Subcutaneous abdominal adipose tissue (tissue), 5 donors: ENCODE data around the gene MTHFD2L.

Source experiments
- H3K27ac ChIP-seq: one replicate; pipeline ENCODE4 v1.7.0; 2013; ENCODE audit warnings: low read depth, mild to moderate bottlenecking, inconsistent platforms, low read length, moderate library complexity
- H3K27me3 ChIP-seq, 5 donors: one replicate each; pipeline ENCODE4 v1.7.0; 2013; ENCODE audit warnings: low read length in 5 of 5, inconsistent platforms in 1 of 5; ENCODE audit not compliant: control insufficient read depth in 5 of 5, insufficient read depth in 4 of 5
- H3K36me3 ChIP-seq, 5 donors: one replicate each; pipeline ENCODE4 v1.7.0; 2013; ENCODE audit warnings: low read length in 5 of 5; ENCODE audit not compliant: control insufficient read depth in 5 of 5, insufficient read depth in 5 of 5
- H3K4me1 ChIP-seq, 5 donors: one replicate each; pipeline ENCODE4 v1.7.0; 2013; ENCODE audit warnings: low read length in 5 of 5, mild to moderate bottlenecking in 3 of 5, moderate library complexity in 1 of 5; ENCODE audit not compliant: control insufficient read depth in 5 of 5, insufficient read depth in 5 of 5
- H3K4me3 ChIP-seq, 5 donors: one replicate each; pipeline ENCODE4 v1.7.0; 2013; ENCODE audit warnings: low read length in 5 of 5, low read depth in 1 of 5
- H3K9ac ChIP-seq, 5 donors: one replicate each; pipeline ENCODE4 v1.7.0; 2013; ENCODE audit warnings: low read length in 5 of 5, mild to moderate bottlenecking in 4 of 5, moderate library complexity in 3 of 5
- H3K9me3 ChIP-seq, 5 donors: one replicate each; pipeline ENCODE4 v1.7.0; 2013; ENCODE audit warnings: low read length in 5 of 5; ENCODE audit not compliant: control insufficient read depth in 5 of 5
- donor health status: healthy.
- donor health status: healthy.
- donor health status: healthy.
- donor health status: healthy.
- donor health status: healthy.

MTHFD2L gene

GRCh38 chr4:74230902-74231499, 73.1 kb downstream of the MTHFD2L start:
- H3K27ac ChIP-seq: no peak overlapping the region
- H3K27me3 ChIP-seq: no peaks in the 10 kb centered on the region
- H3K36me3 ChIP-seq: no peaks in the 10 kb centered on the region
- H3K9me3 ChIP-seq: no peaks in the 10 kb centered on the region
- peaks cover 0 to 10% (median 8%) of the 10 kb centered on the region in 5 donors for H3K4me1 ChIP-seq
- H3K9ac ChIP-seq: no peak overlapping the region
- H3K4me3 ChIP-seq: no peak overlapping the region

GRCh38 chr4:74235135-74235534, 77.2 kb downstream of the MTHFD2L start:
- Histone ChIP-seq H3K27ac (no peak overlapping the region), H3K4me3 (no peak overlapping the region), H3K4me1 (peaks cover 0 to 10% (median 8%) of the 10 kb centered on the region in 5 donors)

GRCh38 chr4:74237425-74237966, 79.6 kb downstream of the MTHFD2L start:
- Histone ChIP-seq H3K9me3 (no peaks in the 10 kb centered on the region), H3K4me3 (no peak overlapping the region), H3K27me3 (no peaks in the 10 kb centered on the region), H3K9ac (no peak overlapping the region), H3K36me3 (peaks cover 0 to 2% (median 0%) of the 10 kb centered on the region in 5 donors), H3K27ac (no peak overlapping the region), H3K4me1 (no peaks in the 10 kb centered on the region)

More at GRCh38 chr4:74235135-74235534, 77.2 kb downstream of the MTHFD2L start:
- Histone ChIP-seq H3K9ac (no peak overlapping the region), H3K36me3 (peaks cover 0 to 2% (median 0%) of the 10 kb centered on the region in 5 donors), H3K27me3 (no peaks in the 10 kb centered on the region), H3K9me3 (no peaks in the 10 kb centered on the region)

- H3K9ac ChIP-seq: no peak overlapping the region
- H3K4me1 ChIP-seq: no peaks in the 10 kb centered on the region
- H3K4me3 ChIP-seq: no peak overlapping the region
- H3K9me3 ChIP-seq: no peaks in the 10 kb centered on the region
- H3K27ac ChIP-seq: no peak overlapping the region
- H3K27me3 ChIP-seq: no peaks in the 10 kb centered on the region
- H3K36me3 ChIP-seq: no peaks in the 10 kb centered on the region
These were observed 86.1 kb downstream of the MTHFD2L start for GRCh38 chr4:74244049-74244448.

- H3K27ac ChIP-seq: no peak overlapping the region
- H3K4me1 ChIP-seq: no peaks in the 10 kb centered on the region
- no peak overlapping the region for H3K9ac ChIP-seq
- peaks cover 0 to 3% (median 0%) of the 10 kb centered on the region in 5 donors for H3K36me3 ChIP-seq
- H3K9me3 ChIP-seq: peaks cover 3 to 15% (median 10%) of the 10 kb centered on the region in 5 donors
- H3K27me3 ChIP-seq: no peaks in the 10 kb centered on the region
- no peak overlapping the region for H3K4me3 ChIP-seq
These were observed 95.0 kb downstream of the MTHFD2L start for GRCh38 chr4:74252933-74253332.

- Histone ChIP-seq H3K4me1 (no peaks in the 10 kb centered on the region), H3K9ac (no peak overlapping the region), H3K36me3 (peaks cover 0 to 7% (median 0%) of the 10 kb centered on the region in 5 donors), H3K27me3 (no peaks in the 10 kb centered on the region), H3K9me3 (peaks cover 3 to 15% (median 10%) of the 10 kb centered on the region in 5 donors), H3K4me3 (no peak overlapping the region), H3K27ac (no peak overlapping the region)
These were observed 96.5 kb downstream of the MTHFD2L start for GRCh38 chr4:74254386-74254785.

GRCh38 chr4:74255096-74255495, 97.2 kb downstream of the MTHFD2L start:
- Histone ChIP-seq H3K9ac (no peak overlapping the region), H3K4me3 (no peak overlapping the region), H3K27me3 (no peaks in the 10 kb centered on the region), H3K36me3 (peaks cover 0 to 7% (median 0%) of the 10 kb centered on the region in 5 donors), H3K4me1 (no peaks in the 10 kb centered on the region), H3K27ac (no peak overlapping the region), H3K9me3 (peaks cover 3 to 15% (median 10%) of the 10 kb centered on the region in 5 donors)

- Histone ChIP-seq H3K9me3 (peaks cover 0 to under 1% (median 0%) of the 10 kb centered on the region in 5 donors), H3K9ac (no peak overlapping the region), H3K27ac (no peak overlapping the region), H3K36me3 (peaks cover 0 to 7% (median 0%) of the 10 kb centered on the region in 5 donors), H3K4me1 (no peaks in the 10 kb centered on the region), H3K4me3 (no peak overlapping the region), H3K27me3 (no peaks in the 10 kb centered on the region)
These were observed 101.0 kb downstream of the MTHFD2L start for GRCh38 chr4:74258963-74259362.

- Histone ChIP-seq H3K4me3 (no peak overlapping the region), H3K27ac (no peak overlapping the region), H3K4me1 (no peaks in the 10 kb centered on the region), H3K27me3 (no peaks in the 10 kb centered on the region), H3K36me3 (peaks cover 0 to 7% (median 0%) of the 10 kb centered on the region in 5 donors), H3K9me3 (no peaks in the 10 kb centered on the region), H3K9ac (no peak overlapping the region)
These were observed 102.1 kb downstream of the MTHFD2L start for GRCh38 chr4:74260036-74260435.

GRCh38 chr4:74262522-74262921, 104.6 kb downstream of the MTHFD2L start:
- Histone ChIP-seq H3K9ac (no peak overlapping the region), H3K27ac (no peak overlapping the region), H3K4me1 (no peaks in the 10 kb centered on the region), H3K36me3 (peaks cover 0 to 3% (median 0%) of the 10 kb centered on the region in 5 donors), H3K9me3 (no peaks in the 10 kb centered on the region), H3K4me3 (no peak overlapping the region), H3K27me3 (no peaks in the 10 kb centered on the region)
